ENCODE measurements around the gene HOXA6.

HOXA6 gene

GRCh38 chr7:27147199-27148030 is at the start of gene HOXA6:
TSS of gene HOXA6 (minus strand) at chr7:27147774. CDS start at chr7:27147749, 25 bp downstream.
- Histone ChIP-seq H3K4me3 (ENCODE audit: low read depth, low read length) (peak within 1 kb of the TSS; percentile 30), H3K4me1 (ENCODE audit: control insufficient read depth, insufficient read depth, low read length) (no peaks in the 10 kb centered on the region), H3K9ac (ENCODE audit: low read depth, low read length) (no peak within 1 kb of the TSS), H3K9me3 (ENCODE audit: control insufficient read depth, insufficient read depth, low read length) (no peaks in the 10 kb centered on the region), H3K36me3 (ENCODE audit: control insufficient read depth, insufficient read depth, low read length) (no peaks in the 10 kb centered on the region), H3K27me3 (ENCODE audit: control insufficient read depth, insufficient read depth, low read length) (peaks cover 99% of the 10 kb centered on the region)

DNA sequence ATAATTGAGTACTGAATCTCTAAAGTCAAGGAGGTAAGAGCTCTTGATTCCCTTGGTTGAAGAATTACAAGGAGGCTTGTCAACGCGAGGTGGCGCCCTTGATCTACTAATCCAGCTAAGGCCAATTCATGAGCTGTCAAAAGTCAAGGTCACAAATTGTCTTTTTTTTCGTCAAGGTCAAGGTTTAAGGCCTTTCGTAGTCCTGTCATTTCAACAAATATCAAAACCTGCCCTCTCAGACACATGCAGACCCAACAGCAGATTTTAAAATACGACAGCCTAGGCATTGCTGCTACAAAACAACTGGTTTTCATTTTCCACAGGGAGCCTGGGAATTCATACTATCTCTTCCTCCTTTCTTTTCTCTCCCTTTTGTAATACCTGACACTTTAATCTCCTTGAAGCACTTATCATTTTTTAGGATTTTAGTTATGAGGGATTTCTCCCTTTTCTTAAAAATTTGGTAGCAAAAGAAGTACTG is 48.8 kb upstream of the HOXA6 start:
- Histone ChIP-seq H3K4me1 (ENCODE audit: control insufficient read depth, insufficient read depth, low read length) (no peaks in the 10 kb centered on the region), H3K9ac (ENCODE audit: low read depth, low read length) (no peak overlapping the region), H3K9me3 (ENCODE audit: control insufficient read depth, insufficient read depth, low read length) (no peaks in the 10 kb centered on the region), H3K4me3 (ENCODE audit: low read depth, low read length) (no peak overlapping the region), H3K36me3 (ENCODE audit: control insufficient read depth, insufficient read depth, low read length) (no peaks in the 10 kb centered on the region), H3K27me3 (ENCODE audit: control insufficient read depth, insufficient read depth, low read length) (peaks cover 94% of the 10 kb centered on the region)

DNA sequence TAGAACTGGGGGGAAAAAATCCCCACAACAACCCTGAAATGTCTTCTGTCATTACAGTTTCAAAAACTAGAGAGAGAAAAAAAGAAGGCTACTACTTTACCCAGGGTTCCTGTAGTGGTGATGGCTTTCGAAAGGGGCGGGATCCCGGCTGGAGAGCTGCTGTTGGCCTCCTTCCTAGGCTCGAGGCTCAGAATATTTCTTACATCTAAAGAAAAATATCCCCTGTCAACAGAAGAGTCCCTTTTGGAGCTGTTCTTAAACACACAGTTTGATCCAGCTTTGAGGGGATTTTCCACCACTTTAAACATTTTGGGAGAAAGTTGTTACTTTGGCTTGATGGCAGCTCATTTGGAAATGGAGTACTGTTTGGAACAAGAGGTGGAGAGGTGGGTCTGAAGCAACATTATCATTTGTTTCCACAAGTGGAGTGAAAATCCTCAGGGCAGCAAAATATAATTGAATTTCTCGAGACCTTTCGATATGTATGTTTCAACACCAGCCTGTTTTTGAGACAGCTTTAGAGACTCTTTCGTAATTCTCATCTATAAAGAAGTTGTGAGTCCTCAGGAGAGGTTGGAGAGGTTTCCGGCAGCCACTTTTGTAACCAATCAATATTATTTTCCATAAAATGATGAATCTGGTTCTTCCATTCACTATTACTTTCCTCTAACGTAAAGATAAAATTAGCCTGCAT is 47.3 kb upstream of the HOXA6 start:
- no peaks in the 10 kb centered on the region for H3K36me3 ChIP-seq (ENCODE audit: control insufficient read depth, insufficient read depth, low read length)
- no peak overlapping the region for H3K9ac ChIP-seq (ENCODE audit: low read depth, low read length)
- H3K4me1 ChIP-seq (ENCODE audit: control insufficient read depth, insufficient read depth, low read length) = no peaks in the 10 kb centered on the region
- H3K9me3 ChIP-seq (ENCODE audit: control insufficient read depth, insufficient read depth, low read length) = no peaks in the 10 kb centered on the region
- H3K4me3 ChIP-seq (ENCODE audit: low read depth, low read length) = no peak overlapping the region
- peaks cover 96% of the 10 kb centered on the region for H3K27me3 ChIP-seq (ENCODE audit: control insufficient read depth, insufficient read depth, low read length)

DNA sequence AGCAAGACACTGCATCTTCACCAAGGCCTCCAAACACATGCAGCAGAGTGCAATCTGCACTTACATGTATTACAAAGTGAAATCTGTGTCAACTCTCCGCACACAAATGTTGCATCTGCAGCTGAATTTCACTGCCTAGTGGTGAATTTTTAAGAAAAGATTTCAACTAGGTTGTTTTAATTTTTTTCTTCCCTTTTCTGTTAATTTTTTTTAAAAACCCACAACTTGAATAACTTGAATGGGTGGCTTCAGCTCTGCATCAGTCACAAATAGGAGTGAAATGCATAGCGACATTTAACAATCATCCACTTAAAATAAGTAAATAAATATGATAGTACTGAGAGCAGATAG is 46.4 kb upstream of the HOXA6 start:
- Histone ChIP-seq H3K9me3 (ENCODE audit: control insufficient read depth, insufficient read depth, low read length) (no peaks in the 10 kb centered on the region), H3K36me3 (ENCODE audit: control insufficient read depth, insufficient read depth, low read length) (no peaks in the 10 kb centered on the region), H3K4me1 (ENCODE audit: control insufficient read depth, insufficient read depth, low read length) (no peaks in the 10 kb centered on the region), H3K27me3 (ENCODE audit: control insufficient read depth, insufficient read depth, low read length) (peaks cover 100% of the 10 kb centered on the region), H3K4me3 (ENCODE audit: low read depth, low read length) (peak overlapping the region; percentile 15), H3K9ac (ENCODE audit: low read depth, low read length) (no peak overlapping the region)

- Histone ChIP-seq H3K4me1 (ENCODE audit: control insufficient read depth, insufficient read depth, low read length) (no peaks in the 10 kb centered on the region), H3K4me3 (ENCODE audit: low read depth, low read length) (peak overlapping the region; percentile 20), H3K36me3 (ENCODE audit: control insufficient read depth, insufficient read depth, low read length) (no peaks in the 10 kb centered on the region), H3K9me3 (ENCODE audit: control insufficient read depth, insufficient read depth, low read length) (no peaks in the 10 kb centered on the region), H3K27me3 (ENCODE audit: control insufficient read depth, insufficient read depth, low read length) (peaks cover 100% of the 10 kb centered on the region), H3K9ac (ENCODE audit: low read depth, low read length) (no peak overlapping the region)
Measured at GRCh38 chr7:27193335-27194001, 45.9 kb upstream of the HOXA6 start.

GRCh38 chr7:27192546-27193334 is 45.2 kb upstream of the HOXA6 start:
- H3K36me3 ChIP-seq (ENCODE audit: control insufficient read depth, insufficient read depth, low read length) = no peaks in the 10 kb centered on the region
- no peak overlapping the region for H3K9ac ChIP-seq (ENCODE audit: low read depth, low read length)
- no peaks in the 10 kb centered on the region for H3K4me1 ChIP-seq (ENCODE audit: control insufficient read depth, insufficient read depth, low read length)
- peak overlapping the region; percentile 20 for H3K4me3 ChIP-seq (ENCODE audit: low read depth, low read length)
- H3K9me3 ChIP-seq (ENCODE audit: control insufficient read depth, insufficient read depth, low read length) = no peaks in the 10 kb centered on the region
- H3K27me3 ChIP-seq (ENCODE audit: control insufficient read depth, insufficient read depth, low read length) = peaks cover 100% of the 10 kb centered on the region

- H3K4me1 ChIP-seq (ENCODE audit: control insufficient read depth, insufficient read depth, low read length) = peaks cover 3% of the 10 kb centered on the region
- H3K9me3 ChIP-seq (ENCODE audit: control insufficient read depth, insufficient read depth, low read length) = no peaks in the 10 kb centered on the region
- no peak overlapping the region for H3K9ac ChIP-seq (ENCODE audit: low read depth, low read length)
- H3K36me3 ChIP-seq (ENCODE audit: control insufficient read depth, insufficient read depth, low read length) = no peaks in the 10 kb centered on the region
- H3K4me3 ChIP-seq (ENCODE audit: low read depth, low read length) = peak overlapping the region; percentile 26
- H3K27me3 ChIP-seq (ENCODE audit: control insufficient read depth, insufficient read depth, low read length) = peaks cover 100% of the 10 kb centered on the region
Measured at GRCh38 chr7:27191833-27192545, 44.4 kb upstream of the HOXA6 start.

DNA sequence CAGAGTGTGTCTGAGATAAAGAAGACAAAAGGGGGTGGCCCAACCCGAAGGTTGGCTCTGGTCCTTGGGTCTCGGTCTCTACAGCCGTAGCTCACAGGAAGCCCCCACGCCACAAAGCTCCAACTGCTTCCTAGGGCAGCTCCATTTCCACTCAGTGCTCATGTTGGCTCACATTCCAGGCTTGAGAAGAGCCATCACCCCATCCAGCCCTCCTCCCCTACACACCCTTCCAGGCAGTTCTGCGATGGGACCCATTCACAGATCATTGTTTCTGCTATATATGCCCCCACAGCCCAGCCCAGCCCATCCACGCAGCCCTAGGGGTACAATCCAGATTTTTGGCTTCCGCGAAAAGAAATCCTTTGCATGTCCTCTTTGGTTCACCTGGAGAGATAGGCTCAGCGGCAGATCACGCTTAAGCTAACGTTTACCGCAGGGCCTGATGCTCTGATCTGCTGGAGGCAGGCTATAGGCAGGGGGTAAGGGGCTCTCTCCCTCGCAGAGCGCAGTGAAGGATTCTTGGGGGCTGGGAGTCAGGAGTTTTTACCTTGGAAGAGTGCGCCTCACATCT is 43.7 kb upstream of the HOXA6 start:
- H3K36me3 ChIP-seq (ENCODE audit: control insufficient read depth, insufficient read depth, low read length) = no peaks in the 10 kb centered on the region
- H3K4me3 ChIP-seq (ENCODE audit: low read depth, low read length) = peak overlapping the region; percentile 26
- no peak overlapping the region for H3K9ac ChIP-seq (ENCODE audit: low read depth, low read length)
- peaks cover 5% of the 10 kb centered on the region for H3K4me1 ChIP-seq (ENCODE audit: control insufficient read depth, insufficient read depth, low read length)
- H3K9me3 ChIP-seq (ENCODE audit: control insufficient read depth, insufficient read depth, low read length) = no peaks in the 10 kb centered on the region
- peaks cover 100% of the 10 kb centered on the region for H3K27me3 ChIP-seq (ENCODE audit: control insufficient read depth, insufficient read depth, low read length)

- H3K36me3 ChIP-seq (ENCODE audit: control insufficient read depth, insufficient read depth, low read length) = no peaks in the 10 kb centered on the region
- peaks cover 100% of the 10 kb centered on the region for H3K27me3 ChIP-seq (ENCODE audit: control insufficient read depth, insufficient read depth, low read length)
- H3K4me3 ChIP-seq (ENCODE audit: low read depth, low read length) = peak overlapping the region; percentile 26
- peaks cover 8% of the 10 kb centered on the region for H3K4me1 ChIP-seq (ENCODE audit: control insufficient read depth, insufficient read depth, low read length)
- H3K9ac ChIP-seq (ENCODE audit: low read depth, low read length) = no peak overlapping the region
- H3K9me3 ChIP-seq (ENCODE audit: control insufficient read depth, insufficient read depth, low read length) = no peaks in the 10 kb centered on the region
Measured at GRCh38 chr7:27189997-27190748, 42.6 kb upstream of the HOXA6 start.

DNA sequence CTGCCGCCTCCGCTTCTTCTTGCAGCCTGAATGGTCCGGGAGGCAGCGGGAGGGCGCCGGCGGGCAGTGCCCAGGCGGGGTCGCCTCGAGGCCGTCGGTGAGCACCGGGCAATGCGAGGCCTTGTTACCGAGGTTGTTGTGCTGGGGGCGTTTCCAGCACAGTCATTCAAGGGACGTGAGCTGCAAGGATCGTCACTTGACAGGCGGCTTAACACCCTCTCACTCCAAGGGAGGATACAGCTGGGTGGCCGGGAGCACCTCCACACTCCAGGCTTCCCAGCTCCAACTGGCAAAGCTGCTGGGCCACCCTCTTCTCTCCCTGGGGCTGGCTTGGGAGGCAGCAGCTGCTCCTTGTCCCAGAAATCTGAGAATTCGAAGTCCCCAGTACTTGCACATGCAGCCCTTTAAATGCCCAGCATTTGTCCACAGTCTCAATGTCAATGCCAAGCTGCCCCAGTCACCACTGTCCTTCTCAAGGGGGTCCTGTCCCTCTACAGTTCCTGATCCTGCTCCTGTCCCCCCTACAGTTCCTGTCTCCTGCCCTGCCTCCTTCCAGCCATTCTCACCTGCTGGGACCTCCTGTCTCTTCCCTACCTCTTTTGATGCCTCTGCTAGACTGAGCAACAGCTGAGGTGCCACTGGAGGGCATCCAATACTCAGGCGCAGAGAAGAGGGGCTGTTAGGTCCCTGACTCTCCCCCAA is 41.9 kb upstream of the HOXA6 start:
- H3K36me3 ChIP-seq (ENCODE audit: control insufficient read depth, insufficient read depth, low read length) = no peaks in the 10 kb centered on the region
- no peak overlapping the region for H3K9ac ChIP-seq (ENCODE audit: low read depth, low read length)
- peaks cover 100% of the 10 kb centered on the region for H3K27me3 ChIP-seq (ENCODE audit: control insufficient read depth, insufficient read depth, low read length)
- H3K9me3 ChIP-seq (ENCODE audit: control insufficient read depth, insufficient read depth, low read length) = no peaks in the 10 kb centered on the region
- peak overlapping the region; percentile 26 for H3K4me3 ChIP-seq (ENCODE audit: low read depth, low read length)
- H3K4me1 ChIP-seq (ENCODE audit: control insufficient read depth, insufficient read depth, low read length) = peaks cover 8% of the 10 kb centered on the region

Measured in iPS-15b (cell line).